Right lung (tissue), 5 donors: ENCODE data around the gene RNF148. TPM values are rescaled to one million over a fixed set of nuclear protein-coding genes. Genes with fewer than 3 reads are reported as not detected.
A peak's percentile ranks its signal among the peaks of the same experiment; 100 is the strongest.
"Not testable (repeated sequence)": the region's sequence is repeated elsewhere in the genome, so short reads cannot be mapped to it uniquely, and the experiment has no call there.

ENCODE experiments used
- DNase-seq, 2 donors: peaks; one replicate each; pipeline ENCODE4 v3.0.0-alpha.2; 2013
- polyA plus RNA-seq, 5 donors: library from polyadenylated mRNA; unstranded; fragments of 120-200 nt; gene quantifications; one replicate each; pipeline versions ENCODE4 v1.2.1 to v1.2.3, GENCODE V29; 2013; ENCODE audit warnings: inconsistent platforms in 1 of 5, low replicate concordance in 1 of 5; ENCODE audit not compliant: insufficient read length in 5 of 5, insufficient read depth in 1 of 5

The RNF148 gene
- polyA plus RNA-seq, 5 donors: 0.31 to 0.65 (median 0.36) TPM

DNA sequence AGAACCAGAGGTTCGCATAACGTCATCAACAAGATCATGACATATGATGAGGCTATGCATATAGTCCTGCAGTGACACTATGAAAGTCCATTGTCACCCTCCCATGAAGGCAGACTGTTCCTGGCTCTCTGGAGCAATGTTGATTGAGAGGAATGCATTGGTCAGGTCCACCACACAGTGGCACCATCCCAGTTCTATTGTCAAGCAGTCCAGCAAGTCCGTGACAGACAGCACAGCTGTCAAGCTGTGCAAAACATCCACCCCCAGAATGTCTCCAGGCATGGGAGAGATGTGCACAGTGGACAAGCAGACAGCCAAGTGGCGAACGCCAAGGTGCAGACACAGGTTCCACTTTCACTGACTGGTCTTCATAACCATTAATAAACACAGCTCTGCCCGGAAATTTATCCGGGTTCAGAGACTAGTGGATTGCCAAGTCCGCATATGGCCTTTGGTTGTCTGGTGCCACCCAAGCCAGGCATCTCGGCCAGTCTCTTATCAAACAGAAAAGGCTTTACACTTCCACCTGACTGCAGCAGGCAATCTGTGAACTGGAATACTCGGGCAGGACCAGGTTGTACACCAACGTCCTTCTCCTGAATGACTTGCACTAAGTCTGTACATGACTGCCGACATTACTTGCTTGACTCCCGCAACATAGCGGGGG lies 11.0 kb downstream of the RNF148 start:
- no peak for DNase-seq

GRCh38 chr7:122689346-122690109 lies 13.2 kb downstream of the RNF148 start:
- DNase-seq: no peak

GRCh38 chr7:122688400-122688998 lies 14.2 kb downstream of the RNF148 start:
- no peak for DNase-seq

- DNase-seq: no peak
Observed at GRCh38 chr7:122686360-122686878, 16.3 kb downstream of the RNF148 start.

GRCh38 chr7:122684504-122684903 lies 18.2 kb downstream of the RNF148 start:
- DNase-seq: no peak

DNA sequence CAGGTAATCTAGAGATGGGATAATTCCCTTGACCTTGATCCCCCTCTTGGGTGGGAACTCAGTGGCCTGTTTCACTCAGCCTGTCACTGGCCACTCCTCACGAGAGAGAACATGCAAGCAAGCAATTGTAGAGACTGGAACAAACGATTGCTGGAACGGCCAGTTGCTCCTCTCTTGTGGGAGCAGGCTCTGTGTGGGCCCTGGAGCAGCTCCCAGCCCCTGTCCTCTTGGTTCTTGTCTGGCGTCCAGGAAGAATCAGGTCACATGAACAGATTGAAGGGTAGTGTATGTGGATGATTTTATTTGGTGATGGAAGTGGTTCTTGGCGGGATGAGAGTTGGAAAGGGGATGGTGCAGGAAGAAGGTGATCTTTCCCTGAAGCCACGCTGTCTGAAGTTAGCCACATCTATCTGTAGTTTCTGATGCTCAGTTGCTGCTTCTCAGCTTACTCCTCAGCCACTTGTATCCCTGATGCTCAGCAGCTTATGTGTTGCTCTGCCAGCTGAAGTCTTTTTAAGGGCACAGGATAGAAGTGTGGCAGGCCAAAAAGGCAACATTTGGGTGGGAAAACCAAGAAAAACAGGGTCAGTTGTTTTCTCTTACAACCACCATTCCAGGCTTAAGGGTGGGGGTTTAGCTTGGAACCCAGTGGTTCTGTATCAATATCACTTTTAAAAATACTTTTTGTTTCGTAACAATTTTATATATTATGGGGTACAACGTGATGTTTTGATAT lies 19.7 kb downstream of the RNF148 start:
- peak; percentile 59 to 60 for DNase-seq

GRCh38 chr7:122681186-122681585 lies 21.5 kb downstream of the RNF148 start:
- not testable (repeated sequence) for DNase-seq

DNA sequence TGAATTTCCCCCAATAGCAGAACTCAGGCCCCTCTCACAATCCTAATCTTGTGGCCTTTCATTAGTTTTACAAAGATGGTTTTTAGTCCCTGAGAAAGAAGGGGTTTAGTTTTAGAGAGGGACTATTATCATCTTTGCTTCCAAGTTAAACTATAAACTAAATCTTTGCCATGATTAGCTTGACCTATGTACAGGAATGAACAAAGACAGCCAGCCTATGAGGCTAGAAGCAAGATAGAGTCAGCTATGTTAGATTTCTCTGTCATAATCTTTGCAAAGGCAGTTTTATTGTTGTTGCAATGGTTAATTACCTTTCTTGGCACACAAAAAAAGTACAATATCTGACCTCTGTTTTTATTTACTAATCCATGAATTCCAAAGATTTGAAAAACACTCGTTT lies 22.9 kb downstream of the RNF148 start:
- no peak for DNase-seq

DNA sequence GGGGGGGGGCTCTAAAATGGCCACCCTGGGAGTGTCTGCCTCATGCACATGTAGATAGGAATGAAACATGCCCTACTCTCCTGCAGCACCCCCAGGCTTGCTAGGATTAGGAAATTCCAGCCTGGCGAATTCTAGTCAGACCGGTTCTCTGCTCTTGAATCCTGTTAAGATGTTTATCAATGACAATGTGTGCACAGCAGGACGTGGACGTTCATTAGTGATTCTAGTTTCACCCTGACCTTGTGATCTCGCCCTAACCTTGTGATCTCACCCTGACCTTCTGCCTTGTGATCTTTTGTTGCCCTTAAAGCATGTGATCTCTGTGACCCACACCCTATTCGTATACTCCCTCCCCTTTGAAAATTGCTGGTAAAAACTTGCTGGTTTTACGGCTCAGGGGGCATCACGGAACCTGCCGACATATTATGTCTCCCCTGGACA lies 23.4 kb downstream of the RNF148 start:
- peak in 1 of 2 donors; percentile 11 for DNase-seq

DNA sequence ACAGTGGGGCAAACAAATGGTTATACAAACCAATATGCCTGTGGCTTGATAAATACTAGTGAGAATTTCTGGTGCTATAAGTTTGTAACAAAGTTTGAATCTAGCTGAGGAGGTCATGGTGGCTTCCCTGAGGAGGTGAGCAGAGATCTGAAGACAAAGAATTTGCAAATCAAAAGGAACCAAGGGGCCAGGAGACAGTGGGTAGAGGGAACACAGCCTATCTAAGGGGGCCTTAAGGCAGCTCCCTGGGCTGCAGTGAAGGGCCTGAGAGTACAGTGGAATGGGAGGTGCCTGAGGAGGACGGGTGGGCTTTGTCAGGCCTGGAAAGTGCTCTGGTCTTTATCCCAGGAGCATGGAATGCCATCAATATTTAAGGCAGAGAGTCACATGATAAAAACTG lies 25.6 kb downstream of the RNF148 start:
- DNase-seq: no peak

DNA sequence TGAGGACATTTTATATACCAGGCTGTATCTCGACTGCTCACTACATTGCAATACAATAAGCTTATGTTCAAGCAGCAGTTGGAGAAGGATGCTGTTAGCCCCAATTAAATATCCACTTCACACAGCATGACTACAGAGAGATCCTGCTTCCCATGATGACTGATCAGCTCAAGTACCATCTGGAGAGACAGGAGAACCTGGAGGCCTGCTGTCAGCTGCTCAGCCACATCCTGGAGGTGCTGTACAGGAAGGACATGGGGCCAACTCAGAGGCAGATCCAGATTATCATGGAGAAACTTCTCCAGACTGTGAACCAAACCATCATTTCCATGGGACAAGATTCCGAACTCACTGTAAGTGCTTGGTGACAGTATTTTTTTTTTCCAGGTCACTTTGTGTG lies 26.3 kb downstream of the RNF148 start:
- no peak for DNase-seq

DNA sequence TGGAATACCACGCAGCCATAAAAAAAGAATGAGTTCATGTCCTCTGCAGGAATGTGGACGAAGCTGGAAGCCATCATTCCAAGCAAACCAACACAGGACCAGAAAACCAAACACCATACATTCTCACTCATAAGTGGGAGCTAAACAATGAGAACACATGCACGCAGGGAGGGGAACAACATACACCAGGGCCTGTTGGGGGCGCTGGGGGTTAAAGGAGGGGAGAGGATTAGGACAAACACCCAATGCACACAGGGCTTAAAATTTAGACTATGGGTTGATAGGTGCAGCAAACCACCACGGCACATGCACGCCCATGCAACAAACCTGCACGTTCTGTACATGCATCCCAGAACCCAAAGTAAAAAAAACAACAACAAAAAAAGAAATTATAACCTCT lies 27.1 kb downstream of the RNF148 start:
- DNase-seq: no peak

DNA sequence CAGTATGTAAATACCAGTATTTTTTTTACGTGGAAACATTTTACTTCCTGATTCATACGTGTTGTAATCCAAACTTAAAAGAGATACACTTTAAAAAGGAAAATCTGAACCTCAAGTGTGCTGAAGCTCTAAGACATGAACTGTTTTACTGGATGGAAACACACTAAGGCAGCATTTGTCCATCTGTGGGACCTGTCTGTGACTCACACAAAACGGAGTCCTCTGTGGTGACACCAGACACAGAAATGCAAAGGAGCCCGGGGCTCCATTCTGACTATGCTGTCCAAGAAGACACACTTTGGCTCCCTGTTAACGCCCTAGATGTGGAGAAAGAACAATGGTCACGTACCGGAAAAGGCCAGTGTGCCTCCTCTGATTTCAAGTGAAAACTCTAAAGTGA lies 27.7 kb downstream of the RNF148 start:
- no peak for DNase-seq

DNA sequence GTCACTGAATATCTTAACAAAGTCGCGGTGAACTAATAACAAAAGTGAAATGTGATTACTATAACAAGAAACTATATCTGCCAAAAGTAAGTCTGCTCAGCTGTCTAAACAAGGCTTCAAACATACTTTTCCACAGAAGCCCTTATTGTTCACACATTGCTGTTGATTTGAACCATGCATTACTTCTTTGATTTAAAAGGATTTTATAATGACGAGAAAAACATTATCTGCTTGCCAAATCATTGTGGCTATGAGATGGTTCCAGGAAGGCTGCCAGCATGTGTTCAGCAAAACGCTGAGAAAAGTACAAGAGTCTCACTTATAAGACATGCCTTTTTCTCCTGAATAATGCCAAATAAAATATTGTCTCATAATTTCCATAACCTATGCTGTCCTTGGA lies 28.2 kb downstream of the RNF148 start:
- DNase-seq: peak; percentile 58 to 62

DNA sequence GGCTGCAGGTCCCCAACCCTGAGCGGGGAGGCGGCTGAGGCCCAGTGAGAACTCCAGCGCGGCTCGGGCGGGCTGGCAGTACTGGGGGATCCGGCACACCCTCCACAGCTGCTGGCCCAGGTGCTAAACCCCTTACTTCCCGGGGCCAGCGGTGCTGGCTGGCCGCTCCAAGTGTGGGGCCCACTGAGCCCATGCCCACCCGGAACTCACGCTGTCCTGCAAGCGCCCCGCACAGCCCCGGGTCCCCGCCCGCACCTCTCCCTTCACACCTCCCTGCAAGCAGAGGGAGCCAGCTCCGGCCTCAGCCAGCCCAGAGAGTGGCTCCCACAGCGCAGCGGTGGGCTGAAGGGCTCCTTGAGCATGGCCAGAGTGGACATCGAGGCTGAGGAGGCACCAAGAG lies 28.8 kb downstream of the RNF148 start:
- no peak for DNase-seq

DNA sequence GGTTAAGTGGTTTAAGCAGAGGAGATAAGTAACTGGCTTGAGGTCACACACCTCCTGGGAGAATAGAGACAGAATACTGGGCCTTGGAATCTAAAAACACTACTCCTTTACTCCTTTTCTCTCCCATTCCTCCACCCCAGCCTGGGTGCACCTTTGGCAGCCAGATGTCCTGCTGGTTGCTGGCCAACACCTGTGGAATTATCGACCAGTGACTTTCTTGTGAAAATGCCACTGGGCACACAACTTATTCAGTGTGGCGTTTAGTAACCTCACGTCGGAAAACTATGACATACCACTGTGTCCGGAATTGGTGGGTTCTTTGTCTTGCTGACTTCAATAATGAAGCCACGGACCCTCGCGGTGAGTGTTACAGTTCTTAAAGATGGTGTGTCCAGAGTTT lies 30.2 kb downstream of the RNF148 start:
- DNase-seq: no peak

GRCh38 chr7:122663733-122664132 lies 39.0 kb downstream of the RNF148 start:
- no peak for DNase-seq

GRCh38 chr7:122658856-122659255 lies 43.9 kb downstream of the RNF148 start:
- DNase-seq: peak in 1 of 2 donors; percentile 5

- no peak for DNase-seq
Observed at GRCh38 chr7:122653685-122654084, 49.0 kb downstream of the RNF148 start.

GRCh38 chr7:122652876-122653275 lies 49.8 kb downstream of the RNF148 start:
- DNase-seq: peak in 1 of 2 donors; percentile 19
